ENCODE results near the gene HIVEP2.

Gene HIVEP2

GRCh38 chr6:142802124-142802523 is 142.9 kb downstream of the HIVEP2 start:
- DNase-seq (ENCODE audit: low read depth in 1 of 2, low spot score in 1 of 2), result peak in 1 of 2 experiments; percentile 2
- in situ Hi-C loops (cut with HindIII; ENCODE audit: low pct_unique_long_range_greater_than_20kb, low sequenced_read_pairs), result no loop called here
- TF ChIP-seq JUND (IDR thresholded peaks at IDR 0.05; ENCODE audit: low read depth), result no peak

DNA sequence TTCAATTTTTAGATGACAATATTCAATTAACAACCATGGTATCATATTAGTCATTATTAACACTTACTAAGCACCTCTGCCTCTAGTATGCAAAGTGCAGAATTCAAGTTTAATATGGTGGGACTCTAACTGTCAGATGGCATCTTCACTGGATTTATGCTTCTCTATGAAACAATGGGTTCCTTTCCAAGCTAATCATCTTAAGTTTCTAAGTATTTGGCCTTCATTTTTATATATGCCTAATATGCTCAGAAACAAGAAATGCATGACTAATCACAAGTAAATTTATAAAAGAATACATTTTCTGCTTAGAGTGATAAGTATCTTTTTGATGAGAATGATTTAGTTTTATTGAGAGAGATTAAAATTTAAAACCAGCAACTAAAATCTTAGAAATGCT is 144.7 kb downstream of the HIVEP2 start:
- no peak for TF ChIP-seq JUND (IDR thresholded peaks at IDR 0.05; ENCODE audit: low read depth)
- DNase-seq (ENCODE audit: low read depth in 1 of 2, low spot score in 1 of 2), result no peak
- in situ Hi-C loops (cut with HindIII; ENCODE audit: low pct_unique_long_range_greater_than_20kb, low sequenced_read_pairs), result no loop called here

DNA sequence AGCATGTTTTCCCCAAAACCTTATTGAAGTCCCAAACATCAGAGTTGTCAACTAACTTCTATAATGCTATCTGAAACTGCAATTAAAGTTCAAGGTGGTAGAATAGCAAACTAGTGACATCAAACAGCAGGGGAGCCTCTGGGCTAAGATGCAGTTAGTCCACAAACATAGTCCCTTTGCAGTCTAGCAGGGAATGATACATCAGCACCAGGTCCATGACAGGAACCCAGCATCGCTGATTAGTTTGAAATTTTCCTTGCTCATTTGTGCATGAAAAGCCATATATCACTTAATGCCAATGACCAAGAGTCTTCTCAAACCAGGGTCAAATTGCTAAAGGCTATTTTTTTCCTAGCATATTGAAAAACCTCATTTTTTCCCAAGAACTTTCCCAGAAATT is 145.3 kb downstream of the HIVEP2 start:
- TF ChIP-seq JUND (IDR thresholded peaks at IDR 0.05; ENCODE audit: low read depth), result no peak
- no peak for DNase-seq (ENCODE audit: low read depth in 1 of 2, low spot score in 1 of 2)
- in situ Hi-C loops (cut with HindIII; ENCODE audit: low pct_unique_long_range_greater_than_20kb, low sequenced_read_pairs), result no loop called here

- in situ Hi-C loops (cut with HindIII; ENCODE audit: low pct_unique_long_range_greater_than_20kb, low sequenced_read_pairs), result no loop called here
- no peak for DNase-seq (ENCODE audit: low read depth in 1 of 2, low spot score in 1 of 2)
- TF ChIP-seq JUND (IDR thresholded peaks at IDR 0.05; ENCODE audit: low read depth), result no peak
These were observed 147.8 kb downstream of the HIVEP2 start for GRCh38 chr6:142797159-142797558.

DNA sequence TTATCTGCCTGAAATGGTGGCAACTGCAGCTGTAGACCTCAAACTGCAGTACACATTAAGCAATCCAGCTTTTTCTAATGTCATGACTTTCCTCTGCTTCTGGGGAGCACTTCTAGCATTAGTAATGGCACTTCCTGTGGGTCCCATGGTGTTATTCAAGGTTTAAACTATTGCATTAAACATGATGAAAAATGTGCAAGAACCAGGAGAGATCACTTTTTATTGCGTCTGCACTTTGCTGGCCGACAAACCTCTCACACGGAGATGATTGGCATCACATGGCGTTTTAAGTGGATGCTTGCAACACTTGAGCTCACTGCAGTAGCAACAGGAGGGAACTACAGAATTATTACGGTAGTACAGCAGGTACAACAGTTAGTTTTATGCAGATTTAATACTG is 148.4 kb downstream of the HIVEP2 start:
- in situ Hi-C loops (cut with HindIII; ENCODE audit: low pct_unique_long_range_greater_than_20kb, low sequenced_read_pairs), result no loop called here
- DNase-seq (ENCODE audit: low read depth in 1 of 2, low spot score in 1 of 2), result no peak
- TF ChIP-seq JUND (IDR thresholded peaks at IDR 0.05; ENCODE audit: low read depth), result no peak

GRCh38 chr6:142796024-142796423 is 149.0 kb downstream of the HIVEP2 start:
- in situ Hi-C loops (cut with HindIII; ENCODE audit: low pct_unique_long_range_greater_than_20kb, low sequenced_read_pairs), result no loop called here
- no peak for DNase-seq (ENCODE audit: low read depth in 1 of 2, low spot score in 1 of 2)
- no peak for TF ChIP-seq JUND (IDR thresholded peaks at IDR 0.05; ENCODE audit: low read depth)

GRCh38 chr6:142794424-142794823 is 150.6 kb downstream of the HIVEP2 start:
- no peak for TF ChIP-seq JUND (IDR thresholded peaks at IDR 0.05; ENCODE audit: low read depth)
- no peak for DNase-seq (ENCODE audit: low read depth in 1 of 2, low spot score in 1 of 2)
- in situ Hi-C loops (cut with HindIII; ENCODE audit: low pct_unique_long_range_greater_than_20kb, low sequenced_read_pairs), result no loop called here

- DNase-seq (ENCODE audit: low read depth in 1 of 2, low spot score in 1 of 2), result no peak
- in situ Hi-C loops (cut with HindIII; ENCODE audit: low pct_unique_long_range_greater_than_20kb, low sequenced_read_pairs), result no loop called here
- no peak for TF ChIP-seq JUND (IDR thresholded peaks at IDR 0.05; ENCODE audit: low read depth)
These were observed 154.7 kb downstream of the HIVEP2 start for GRCh38 chr6:142790257-142790656.

- in situ Hi-C loops (cut with HindIII; ENCODE audit: low pct_unique_long_range_greater_than_20kb, low sequenced_read_pairs), result no loop called here
- no peak for DNase-seq (ENCODE audit: low read depth in 1 of 2, low spot score in 1 of 2)
- no peak for TF ChIP-seq JUND (IDR thresholded peaks at IDR 0.05; ENCODE audit: low read depth)
These were observed 157.6 kb downstream of the HIVEP2 start for GRCh38 chr6:142787422-142787821.

GRCh38 chr6:142786476-142786875 is 158.5 kb downstream of the HIVEP2 start:
- in situ Hi-C loops (cut with HindIII; ENCODE audit: low pct_unique_long_range_greater_than_20kb, low sequenced_read_pairs), result no loop called here
- DNase-seq (ENCODE audit: low read depth in 1 of 2, low spot score in 1 of 2), result no peak
- no peak for TF ChIP-seq JUND (IDR thresholded peaks at IDR 0.05; ENCODE audit: low read depth)

- no peak for DNase-seq (ENCODE audit: low read depth in 1 of 2, low spot score in 1 of 2)
These were observed 160.6 kb downstream of the HIVEP2 start for GRCh38 chr6:142784344-142784743.

DNA sequence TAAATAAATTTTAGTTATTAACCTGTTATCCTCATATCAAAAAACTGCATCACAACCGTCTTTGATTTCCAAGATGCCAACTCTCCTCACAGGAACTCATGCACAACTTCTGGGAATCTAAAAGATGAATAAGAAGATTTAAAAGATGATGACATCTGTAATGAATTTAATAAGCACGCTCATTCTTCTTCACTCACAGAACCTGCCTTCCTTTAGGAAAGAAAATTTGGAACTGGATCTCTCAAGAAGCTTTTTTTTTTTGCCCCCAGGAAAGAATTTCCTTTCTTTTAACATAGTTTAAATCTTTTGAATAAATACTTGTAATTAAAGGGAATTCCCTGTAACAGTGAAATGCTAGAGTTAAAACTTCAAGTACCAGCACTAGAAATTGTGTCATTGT is 161.5 kb downstream of the HIVEP2 start:
- no peak for DNase-seq (ENCODE audit: low read depth in 1 of 2, low spot score in 1 of 2)
- TF ChIP-seq JUND (IDR thresholded peaks at IDR 0.05; ENCODE audit: low read depth), result no peak
- in situ Hi-C loops (cut with HindIII; ENCODE audit: low pct_unique_long_range_greater_than_20kb, low sequenced_read_pairs), result no loop called here

More at GRCh38 chr6:142784344-142784743, 160.6 kb downstream of the HIVEP2 start:
- in situ Hi-C loops (cut with HindIII; ENCODE audit: low pct_unique_long_range_greater_than_20kb, low sequenced_read_pairs), result no loop called here
- TF ChIP-seq JUND (IDR thresholded peaks at IDR 0.05; ENCODE audit: low read depth), result no peak

DNA sequence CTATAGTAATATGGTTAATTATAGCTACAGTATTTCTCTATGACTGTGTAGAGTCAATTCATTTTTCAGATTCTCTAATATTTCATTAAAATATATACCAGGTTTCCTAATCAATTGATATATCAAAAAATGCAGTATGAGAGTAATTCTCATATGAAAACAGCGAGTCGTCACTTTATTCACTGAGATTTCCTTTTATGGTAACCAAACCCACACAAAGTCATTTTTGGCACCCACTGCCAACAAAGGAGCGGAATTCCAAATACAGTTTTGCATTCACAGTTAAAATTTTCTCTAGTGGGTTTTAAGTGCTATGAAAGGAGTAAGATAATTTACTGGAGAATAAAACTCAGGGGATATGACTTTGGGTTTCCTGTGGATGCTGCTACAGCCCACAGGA is 163.8 kb downstream of the HIVEP2 start:
- in situ Hi-C loops (cut with HindIII; ENCODE audit: low pct_unique_long_range_greater_than_20kb, low sequenced_read_pairs), result no loop called here
- no peak for TF ChIP-seq JUND (IDR thresholded peaks at IDR 0.05; ENCODE audit: low read depth)

GRCh38 chr6:142773859-142774648 is 170.9 kb downstream of the HIVEP2 start:
- in situ Hi-C loops (cut with HindIII; ENCODE audit: low pct_unique_long_range_greater_than_20kb, low sequenced_read_pairs), result no loop called here

More for the DNA sequence above, 163.8 kb downstream of the HIVEP2 start:
- DNase-seq (ENCODE audit: low read depth in 1 of 2, low spot score in 1 of 2), result no peak

More at GRCh38 chr6:142773859-142774648, 170.9 kb downstream of the HIVEP2 start:
- no peak for TF ChIP-seq JUND (IDR thresholded peaks at IDR 0.05; ENCODE audit: low read depth)
- DNase-seq (ENCODE audit: low read depth in 1 of 2, low spot score in 1 of 2), result no peak
